Sigmoid colon (tissue), 4 donors: ENCODE results near the gene SMIM26.

Source experiments
- EP300 ChIP-seq, 4 donors: sonication (generic); formaldehyde crosslinking; IDR thresholded peaks; one replicate each; pipeline ENCODE4 v1.6.1; 2017; ENCODE audit warnings: antibody characterized with exemption in 4 of 4
- POLR2AphosphoS5 ChIP-seq, 4 donors: sonication (generic); formaldehyde crosslinking; IDR thresholded peaks; one replicate each; pipeline ENCODE4 v1.6.1; 2017; ENCODE audit warnings: antibody characterized with exemption in 4 of 4
- TF ChIP-seq, protein P1 (sequence below), 4 experiments: fragments of 450-650 bp in 3 of 4; fragments of 200-600 bp in 1 of 4; IDR thresholded peaks; one replicate each; pipeline ENCODE4 v1.5.1; 2016 to 2019; ENCODE audit warnings: antibody characterized with exemption in 4 of 4, mild to moderate bottlenecking in 3 of 4, moderate library complexity in 2 of 4

DNA sequence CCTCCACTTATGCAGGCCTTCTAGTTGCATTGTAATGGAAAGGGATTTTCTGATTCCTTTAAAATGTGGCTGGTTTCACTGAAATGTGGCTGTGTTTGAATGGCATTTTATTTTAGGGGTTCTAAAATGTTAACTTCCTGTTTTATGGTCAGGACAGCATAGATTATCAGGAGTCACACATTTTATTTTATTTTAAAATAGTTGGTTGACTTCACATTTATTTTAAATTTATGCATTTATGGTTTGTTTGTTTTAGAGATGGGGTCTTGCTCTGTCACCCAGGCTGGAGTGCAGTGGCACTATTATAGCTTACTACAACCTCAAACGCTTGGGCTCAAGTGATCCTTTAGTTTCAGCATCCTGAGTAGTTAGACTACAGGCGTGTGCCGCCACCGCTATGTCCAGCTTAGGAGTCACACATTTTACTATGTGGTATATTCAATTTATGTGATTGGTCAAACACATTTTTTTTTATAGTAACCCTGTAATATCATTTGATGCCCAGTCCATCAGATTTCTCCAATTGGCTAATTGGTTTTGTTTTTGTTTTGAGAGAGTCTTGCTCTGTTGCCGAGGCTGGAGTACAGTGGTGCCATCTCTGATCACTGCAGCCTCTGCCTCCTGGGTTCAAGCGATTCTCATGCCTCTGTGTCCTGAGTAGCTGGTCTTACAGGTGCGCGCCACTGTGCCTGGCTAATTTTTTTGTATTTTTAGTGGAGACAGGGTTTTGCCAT lies 22.9 kb downstream of the SMIM26 start:
- TF ChIP-seq, protein P1, sequence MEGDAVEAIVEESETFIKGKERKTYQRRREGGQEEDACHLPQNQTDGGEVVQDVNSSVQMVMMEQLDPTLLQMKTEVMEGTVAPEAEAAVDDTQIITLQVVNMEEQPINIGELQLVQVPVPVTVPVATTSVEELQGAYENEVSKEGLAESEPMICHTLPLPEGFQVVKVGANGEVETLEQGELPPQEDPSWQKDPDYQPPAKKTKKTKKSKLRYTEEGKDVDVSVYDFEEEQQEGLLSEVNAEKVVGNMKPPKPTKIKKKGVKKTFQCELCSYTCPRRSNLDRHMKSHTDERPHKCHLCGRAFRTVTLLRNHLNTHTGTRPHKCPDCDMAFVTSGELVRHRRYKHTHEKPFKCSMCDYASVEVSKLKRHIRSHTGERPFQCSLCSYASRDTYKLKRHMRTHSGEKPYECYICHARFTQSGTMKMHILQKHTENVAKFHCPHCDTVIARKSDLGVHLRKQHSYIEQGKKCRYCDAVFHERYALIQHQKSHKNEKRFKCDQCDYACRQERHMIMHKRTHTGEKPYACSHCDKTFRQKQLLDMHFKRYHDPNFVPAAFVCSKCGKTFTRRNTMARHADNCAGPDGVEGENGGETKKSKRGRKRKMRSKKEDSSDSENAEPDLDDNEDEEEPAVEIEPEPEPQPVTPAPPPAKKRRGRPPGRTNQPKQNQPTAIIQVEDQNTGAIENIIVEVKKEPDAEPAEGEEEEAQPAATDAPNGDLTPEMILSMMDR (IDR thresholded peaks at IDR 0.05): no peak
- TF ChIP-seq EP300 (IDR thresholded peaks at IDR 0.05) (no peak), POLR2AphosphoS5 (IDR thresholded peaks at IDR 0.05) (no peak)
